ENCODE measurements around the gene TACC2.

DNA sequence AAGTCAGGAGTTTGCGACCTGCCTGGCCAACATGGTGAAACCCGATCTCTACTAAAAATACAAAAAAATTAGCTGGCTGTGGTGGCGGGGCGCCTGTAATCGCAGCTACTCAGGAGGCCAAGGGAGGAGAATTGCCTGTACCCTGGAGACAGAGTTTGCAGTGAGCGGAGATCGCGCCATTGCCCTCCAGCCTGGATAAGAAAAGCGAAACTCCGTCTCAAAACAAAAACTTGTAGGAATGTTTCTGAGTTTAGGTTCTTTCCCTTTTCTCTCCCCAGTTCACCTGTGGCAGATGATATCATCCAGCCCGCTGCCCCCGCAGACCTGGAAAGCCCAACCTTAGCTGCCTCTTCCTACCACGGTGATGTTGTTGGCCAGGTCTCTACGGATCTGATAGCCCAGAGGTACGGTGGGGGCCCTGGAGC lies 143.4 kb downstream of the TACC2 start:
- TF ChIP-seq, protein P1, sequence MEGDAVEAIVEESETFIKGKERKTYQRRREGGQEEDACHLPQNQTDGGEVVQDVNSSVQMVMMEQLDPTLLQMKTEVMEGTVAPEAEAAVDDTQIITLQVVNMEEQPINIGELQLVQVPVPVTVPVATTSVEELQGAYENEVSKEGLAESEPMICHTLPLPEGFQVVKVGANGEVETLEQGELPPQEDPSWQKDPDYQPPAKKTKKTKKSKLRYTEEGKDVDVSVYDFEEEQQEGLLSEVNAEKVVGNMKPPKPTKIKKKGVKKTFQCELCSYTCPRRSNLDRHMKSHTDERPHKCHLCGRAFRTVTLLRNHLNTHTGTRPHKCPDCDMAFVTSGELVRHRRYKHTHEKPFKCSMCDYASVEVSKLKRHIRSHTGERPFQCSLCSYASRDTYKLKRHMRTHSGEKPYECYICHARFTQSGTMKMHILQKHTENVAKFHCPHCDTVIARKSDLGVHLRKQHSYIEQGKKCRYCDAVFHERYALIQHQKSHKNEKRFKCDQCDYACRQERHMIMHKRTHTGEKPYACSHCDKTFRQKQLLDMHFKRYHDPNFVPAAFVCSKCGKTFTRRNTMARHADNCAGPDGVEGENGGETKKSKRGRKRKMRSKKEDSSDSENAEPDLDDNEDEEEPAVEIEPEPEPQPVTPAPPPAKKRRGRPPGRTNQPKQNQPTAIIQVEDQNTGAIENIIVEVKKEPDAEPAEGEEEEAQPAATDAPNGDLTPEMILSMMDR (IDR thresholded peaks at IDR 0.05): no peak
- no peak for TF ChIP-seq EP300 (IDR thresholded peaks at IDR 0.05)
- no peak for TF ChIP-seq POLR2A (IDR thresholded peaks at IDR 0.05)

Data from gastroesophageal sphincter (tissue), 3 donors.